ENCODE data around the gene NET1.

The NET1 gene

DNA sequence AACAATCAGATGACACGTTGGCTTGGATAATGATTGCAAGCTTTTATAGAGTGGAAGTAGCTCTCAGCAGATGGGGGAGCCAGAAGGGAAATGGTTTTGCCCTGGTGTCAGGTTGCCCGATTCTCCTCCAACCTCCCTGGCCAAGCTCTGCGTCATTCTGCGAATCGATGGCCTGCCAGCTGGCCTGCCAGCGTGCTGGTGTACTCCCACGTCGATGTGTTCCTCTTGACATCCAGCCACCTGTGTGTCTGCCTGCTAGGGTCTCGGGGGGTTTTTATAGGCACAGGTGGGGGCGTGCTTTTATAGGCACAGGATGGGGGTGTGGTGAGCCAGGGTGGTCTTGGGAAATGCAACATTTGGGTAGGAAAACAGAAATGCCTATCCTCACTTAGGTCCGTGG lies 4.6 kb downstream of the NET1 start:
- no peak overlapping the region for H3K4me3 ChIP-seq (ENCODE audit: low read depth, low read length)
- TF ChIP-seq CTCF (IDR thresholded peaks at IDR 0.05; ENCODE audit: low read depth, low read length) = no peak

GRCh38 chr10:5418584-5418983 lies 6.2 kb downstream of the NET1 start:
- H3K4me3 ChIP-seq (ENCODE audit: low read depth, low read length) = no peak overlapping the region
- no peak for TF ChIP-seq CTCF (IDR thresholded peaks at IDR 0.05; ENCODE audit: low read depth, low read length)

DNA sequence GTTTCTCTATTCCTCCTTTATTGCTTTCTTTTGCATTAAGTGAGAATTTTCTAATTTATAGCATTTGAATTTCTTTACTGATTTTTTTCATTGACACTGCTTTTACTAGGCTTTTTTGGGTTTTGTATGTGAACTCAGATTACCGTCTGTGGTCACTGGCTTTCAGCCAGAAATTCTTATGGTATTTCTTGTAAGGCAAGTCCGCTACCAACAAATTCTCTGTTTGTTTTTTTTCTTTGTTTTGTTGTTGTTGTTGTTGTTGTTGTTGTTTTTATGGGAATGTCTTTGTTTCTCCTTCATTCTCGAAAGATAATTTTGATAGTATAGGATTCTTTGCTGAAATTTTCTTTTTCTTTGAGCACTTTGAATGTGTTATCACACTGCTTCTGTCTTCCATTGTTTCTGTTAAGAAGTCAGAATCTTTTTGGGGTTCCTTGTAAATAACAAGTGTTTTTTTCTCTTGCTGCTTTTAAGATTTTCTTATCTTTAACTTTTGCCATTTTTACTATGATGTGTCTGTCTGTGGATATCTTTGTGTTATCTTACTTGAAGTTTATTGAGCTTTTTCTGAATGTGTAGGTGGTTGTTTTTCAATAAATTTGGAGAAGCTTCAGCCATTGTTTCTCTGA lies 7.2 kb downstream of the NET1 start:
- TF ChIP-seq CTCF (IDR thresholded peaks at IDR 0.05; ENCODE audit: low read depth, low read length) = no peak
- no peak overlapping the region for H3K4me3 ChIP-seq (ENCODE audit: low read depth, low read length)

DNA sequence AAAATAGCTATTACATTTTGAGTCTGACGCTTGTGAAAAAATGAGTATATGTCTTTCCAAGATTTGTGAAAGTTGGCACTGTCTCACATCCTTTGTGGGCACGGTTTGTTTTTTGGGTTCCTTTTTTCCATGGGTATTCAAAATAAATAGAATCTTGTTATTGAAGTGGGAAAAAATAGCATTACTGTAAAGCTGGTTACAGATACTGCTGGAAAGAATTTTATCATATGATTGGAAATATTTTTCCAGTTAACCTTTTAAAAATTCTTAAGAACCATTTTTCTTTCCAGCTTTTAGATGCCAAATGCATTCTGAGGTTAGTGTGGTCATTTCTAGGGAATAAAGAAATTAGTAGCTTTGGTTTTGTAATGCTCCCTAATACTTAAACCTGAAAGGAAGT lies 11.4 kb downstream of the NET1 start:
- no peak for TF ChIP-seq CTCF (IDR thresholded peaks at IDR 0.05; ENCODE audit: low read depth, low read length)
- no peak overlapping the region for H3K4me3 ChIP-seq (ENCODE audit: low read depth, low read length)

DNA sequence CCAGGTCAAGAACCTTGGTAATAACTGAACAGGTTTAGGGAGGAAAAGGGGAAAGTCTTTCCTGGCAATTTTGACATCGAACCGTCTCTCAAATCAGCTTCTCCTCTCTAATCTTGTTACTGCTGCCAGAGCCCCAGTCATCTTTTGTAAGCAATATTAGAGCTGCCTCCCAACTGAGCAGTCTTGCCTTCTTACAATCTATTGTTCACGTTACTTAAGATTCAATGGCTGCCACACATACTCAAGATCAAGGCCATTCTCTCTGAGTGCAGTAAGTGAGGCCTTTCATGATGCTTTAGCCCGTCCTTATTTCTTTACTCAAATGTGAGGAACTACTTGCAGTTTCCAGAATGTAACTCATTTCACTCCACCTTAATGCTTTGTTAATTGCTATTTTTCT lies 12.4 kb downstream of the NET1 start:
- no peak for TF ChIP-seq CTCF (IDR thresholded peaks at IDR 0.05; ENCODE audit: low read depth, low read length)
- no peak overlapping the region for H3K4me3 ChIP-seq (ENCODE audit: low read depth, low read length)

DNA sequence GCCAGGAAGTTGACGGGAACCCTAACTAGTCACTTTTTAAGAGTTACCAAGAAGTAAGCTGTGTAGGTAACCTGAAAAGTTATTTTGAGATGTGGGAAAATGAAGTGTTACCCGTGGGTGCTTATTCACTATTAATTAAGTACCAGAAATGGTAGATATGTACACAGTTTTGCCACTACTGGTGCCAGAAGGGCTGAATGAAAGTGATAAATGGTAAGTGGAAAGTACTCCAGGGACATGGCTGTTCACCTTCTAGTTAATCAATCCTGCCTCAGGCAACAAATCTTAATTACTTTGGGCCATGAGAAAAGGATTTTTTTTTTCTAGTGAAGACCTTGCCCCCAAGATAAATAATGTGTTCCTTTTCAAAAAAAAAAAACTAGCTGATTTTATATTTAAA lies 15.8 kb downstream of the NET1 start:
- no peak for TF ChIP-seq CTCF (IDR thresholded peaks at IDR 0.05; ENCODE audit: low read depth, low read length)
- H3K4me3 ChIP-seq (ENCODE audit: low read depth, low read length) = no peak overlapping the region

GRCh38 chr10:5433182-5433581 lies 20.8 kb downstream of the NET1 start:
- TF ChIP-seq CTCF (IDR thresholded peaks at IDR 0.05; ENCODE audit: low read depth, low read length) = no peak

More at GRCh38 chr10:5433182-5433581, 20.8 kb downstream of the NET1 start:
- H3K4me3 ChIP-seq (ENCODE audit: low read depth, low read length) = no peak overlapping the region
